H1 (cell line): ENCODE results near the gene C12orf43. TPM values are rescaled to one million over a fixed set of nuclear protein-coding genes. Genes with fewer than 3 reads are reported as not detected.

Experiments
- EP300 ChIP-seq, 2 experiments: IDR thresholded peaks; 1 replicate in 1 of 2; 2 replicates in 1 of 2; pipeline ENCODE4 v1.6.1; 2011 to 2012; ENCODE audit warnings: low read depth in 2 of 2, low read length in 2 of 2, mild to moderate bottlenecking in 2 of 2, borderline replicate concordance in 1 of 2, inconsistent platforms in 1 of 2, moderate library complexity in 1 of 2
- NRF1 ChIP-seq: IDR thresholded peaks from 2 replicates; pipeline ENCODE4 v1.6.1; 2011; ENCODE audit warnings: mild to moderate bottlenecking, low read depth, low read length, improper control_type of control experiment
- polyA plus RNA-seq, 7 experiments: library from polyadenylated mRNA; depleted of rRNA in 3 of 7; stranded (reverse) in 5 of 7; unstranded in 2 of 7; fragments of >200 nt in 5 of 7; fragments of 200-250 nt in 2 of 7; gene quantifications; 1 replicate in 5 of 7; 2 replicates in 1 of 7; 4 replicates in 1 of 7; pipeline versions ENCODE4 v1.2.1 to v1.2.3, GENCODE V29; 2011 to 2013; ENCODE audit warnings: missing spikeins in 2 of 7, mixed read lengths in 2 of 7
- total RNA-seq: library from RNA; stranded (reverse); fragmentation: NEBNext Ultra II Directional; extraction: Animal tissue kit (Norgen Biotek cat#: 25700); gene quantifications from 2 replicates; pipeline ENCODE4 v1.2.1, GENCODE V29; 2021
- TF ChIP-seq, protein P1 (sequence below): IDR thresholded peaks from 2 replicates; pipeline ENCODE4 v1.6.1; 2012; ENCODE audit warnings: low read length, inconsistent platforms

The C12orf43 gene
- total and polyA plus RNA-seq, 2 of the 8 experiments (the other 6 are each of a cell fraction or from before 2014, with no cell fraction given): 9.2 to 22.3 TPM

- TF ChIP-seq NRF1: no peak
- no peak for TF ChIP-seq EP300 (IDR thresholded peaks at IDR 0.05; ENCODE audit: borderline replicate concordance in 1 of 2, low read depth in 2 of 2, low read length in 2 of 2)
- TF ChIP-seq, protein P1, sequence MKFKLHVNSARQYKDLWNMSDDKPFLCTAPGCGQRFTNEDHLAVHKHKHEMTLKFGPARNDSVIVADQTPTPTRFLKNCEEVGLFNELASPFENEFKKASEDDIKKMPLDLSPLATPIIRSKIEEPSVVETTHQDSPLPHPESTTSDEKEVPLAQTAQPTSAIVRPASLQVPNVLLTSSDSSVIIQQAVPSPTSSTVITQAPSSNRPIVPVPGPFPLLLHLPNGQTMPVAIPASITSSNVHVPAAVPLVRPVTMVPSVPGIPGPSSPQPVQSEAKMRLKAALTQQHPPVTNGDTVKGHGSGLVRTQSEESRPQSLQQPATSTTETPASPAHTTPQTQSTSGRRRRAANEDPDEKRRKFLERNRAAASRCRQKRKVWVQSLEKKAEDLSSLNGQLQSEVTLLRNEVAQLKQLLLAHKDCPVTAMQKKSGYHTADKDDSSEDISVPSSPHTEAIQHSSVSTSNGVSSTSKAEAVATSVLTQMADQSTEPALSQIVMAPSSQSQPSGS: no peak
- TF ChIP-seq, all 59 proteins: peak for 0
Observed at GRCh38 chr12:120990487-120991055, 25.7 kb downstream of the C12orf43 start (continued).
